ENCODE data around the gene C1R.

The C1R gene

DNA sequence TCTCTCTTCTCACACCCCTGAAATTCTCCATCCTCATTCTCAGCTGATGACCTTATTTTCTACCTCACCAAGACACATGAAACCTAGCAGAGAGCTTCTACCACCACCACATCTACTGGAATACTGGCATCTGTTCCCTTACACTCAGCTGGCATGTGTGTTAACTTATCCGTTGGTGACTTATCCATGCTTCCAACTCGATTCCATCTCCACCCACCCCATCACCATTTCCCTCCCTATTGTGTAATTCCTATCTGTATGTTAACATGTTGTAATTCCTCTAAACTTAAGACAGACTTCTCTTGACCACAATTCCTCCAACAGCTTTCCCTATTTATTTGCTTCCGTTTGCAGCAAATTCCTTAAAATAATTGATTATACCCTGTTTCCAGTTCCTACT lies 16.3 kb downstream of the C1R start:
- H2BK120ac ChIP-seq (ENCODE audit: low read depth, low read length), result no peak overlapping the region
- H3K18ac ChIP-seq (ENCODE audit: low read length), result no peak overlapping the region
- no peak overlapping the region for H4K8ac ChIP-seq (ENCODE audit: low read depth, low read length)
- WGBS (ENCODE audit: extremely low coverage, insufficient coverage, low lambda C conversion rate), result no CpG with 5 or more reads among the region's 3 CpGs
- H3K9ac ChIP-seq (ENCODE audit: low read length), result no peak overlapping the region
- H4K5ac ChIP-seq (ENCODE audit: low read length), result no peak overlapping the region
- no peaks in the 10 kb centered on the region for H3K79me1 ChIP-seq (ENCODE audit: low read length)
- H3K56ac ChIP-seq (ENCODE audit: low read length), result no peak overlapping the region
- no peaks in the 10 kb centered on the region for H3K27me3 ChIP-seq (ENCODE audit: insufficient read depth, low read length, poor library complexity)
- H2AK5ac ChIP-seq (ENCODE audit: low read length), result no peak overlapping the region
- no peak overlapping the region for H2BK15ac ChIP-seq (replicated peaks; ENCODE audit: low read depth)
- DNase-seq, result no peak
- H3K27ac ChIP-seq (ENCODE audit: low read depth, low read length), result no peak overlapping the region
- no peaks in the 10 kb centered on the region for H3K79me2 ChIP-seq (ENCODE audit: control insufficient read depth, insufficient read depth, low read length)
- H3K23ac ChIP-seq (ENCODE audit: low read length), result no peak overlapping the region
- H3K4me3 ChIP-seq (ENCODE audit: low read length), result no peak overlapping the region
- H2BK5ac ChIP-seq (ENCODE audit: low read length), result no peak overlapping the region
- H3K36me3 ChIP-seq (ENCODE audit: control insufficient read depth, insufficient read depth, low read length), result no peaks in the 10 kb centered on the region
- H3K4ac ChIP-seq (ENCODE audit: low read depth, low read length), result no peak overlapping the region
- no peaks in the 10 kb centered on the region for H3K4me1 ChIP-seq (ENCODE audit: control insufficient read depth, low read depth, low read length)
- no peak overlapping the region for H3K4me2 ChIP-seq (ENCODE audit: low read length)

DNA sequence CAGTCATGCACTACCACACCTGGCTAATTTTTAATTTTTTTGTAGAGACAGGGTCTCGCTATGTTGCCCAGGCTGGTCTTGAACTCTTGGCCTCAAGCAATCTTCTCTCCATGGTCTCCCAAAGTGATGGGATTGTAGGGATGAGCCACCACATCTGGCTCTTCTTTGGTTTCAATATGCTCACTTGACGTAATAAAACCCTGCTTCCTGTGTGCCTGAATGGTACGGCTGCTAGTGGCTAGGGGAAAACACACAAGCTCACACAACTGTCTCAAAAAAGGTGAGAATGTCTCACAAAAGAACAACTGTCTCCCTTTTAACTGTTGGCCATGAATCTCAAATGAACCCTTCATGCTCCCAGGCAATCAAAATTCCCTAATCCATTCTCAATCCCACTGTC lies 16.7 kb downstream of the C1R start:
- no CpG with 5 or more reads among the region's 3 CpGs for WGBS (ENCODE audit: extremely low coverage, insufficient coverage, low lambda C conversion rate)
- Histone ChIP-seq H3K4me3 (ENCODE audit: low read length) (no peak overlapping the region), H3K56ac (ENCODE audit: low read length) (no peak overlapping the region)

DNA sequence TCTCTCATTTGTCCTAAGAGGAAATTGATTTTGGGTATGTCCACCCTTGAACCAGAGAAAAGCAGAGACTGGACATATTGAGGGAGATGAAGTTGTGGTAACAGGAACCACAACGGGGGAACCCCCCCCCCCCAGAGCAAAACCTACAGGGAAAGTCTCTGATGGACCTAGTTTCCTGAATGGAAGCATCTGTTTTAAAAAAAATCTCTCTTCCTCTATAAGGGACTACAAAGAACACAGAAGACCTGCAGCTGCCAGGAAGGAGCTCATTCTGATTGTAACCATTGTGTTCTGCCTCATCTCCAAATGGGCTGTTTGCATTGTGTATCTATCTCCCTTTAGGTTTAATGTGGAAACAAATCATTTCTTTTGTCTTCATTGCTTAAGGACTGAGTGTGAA lies 18.3 kb downstream of the C1R start:
- no peak for DNase-seq
- Histone ChIP-seq H3K27ac (ENCODE audit: low read depth, low read length) (no peak overlapping the region), H3K79me2 (ENCODE audit: control insufficient read depth, insufficient read depth, low read length) (no peaks in the 10 kb centered on the region), H2BK15ac (replicated peaks; ENCODE audit: low read depth) (no peak overlapping the region), H2BK5ac (ENCODE audit: low read length) (no peak overlapping the region), H3K56ac (ENCODE audit: low read length) (no peak overlapping the region), H3K4me1 (ENCODE audit: control insufficient read depth, low read depth, low read length) (no peaks in the 10 kb centered on the region), H3K79me1 (ENCODE audit: low read length) (no peaks in the 10 kb centered on the region), H3K27me3 (ENCODE audit: insufficient read depth, low read length, poor library complexity) (no peaks in the 10 kb centered on the region), H4K5ac (ENCODE audit: low read length) (no peak overlapping the region), H3K36me3 (ENCODE audit: control insufficient read depth, insufficient read depth, low read length) (no peaks in the 10 kb centered on the region), H2BK120ac (ENCODE audit: low read depth, low read length) (no peak overlapping the region), H3K4me3 (ENCODE audit: low read length) (no peak overlapping the region), H3K9ac (ENCODE audit: low read length) (no peak overlapping the region), H3K23ac (ENCODE audit: low read length) (no peak overlapping the region), H3K4ac (ENCODE audit: low read depth, low read length) (no peak overlapping the region), H4K8ac (ENCODE audit: low read depth, low read length) (no peak overlapping the region), H3K18ac (ENCODE audit: low read length) (no peak overlapping the region), H2AK5ac (ENCODE audit: low read length) (no peak overlapping the region), H3K4me2 (ENCODE audit: low read length) (no peak overlapping the region)
- WGBS (ENCODE audit: extremely low coverage, insufficient coverage, low lambda C conversion rate), result no CpG with 5 or more reads among the region's 1 CpG

More for the DNA sequence above, 16.7 kb downstream of the C1R start:
- Histone ChIP-seq H2BK5ac (ENCODE audit: low read length) (no peak overlapping the region), H4K8ac (ENCODE audit: low read depth, low read length) (no peak overlapping the region), H3K9ac (ENCODE audit: low read length) (no peak overlapping the region), H2BK15ac (replicated peaks; ENCODE audit: low read depth) (no peak overlapping the region), H4K5ac (ENCODE audit: low read length) (no peak overlapping the region), H2AK5ac (ENCODE audit: low read length) (no peak overlapping the region), H3K27me3 (ENCODE audit: insufficient read depth, low read length, poor library complexity) (no peaks in the 10 kb centered on the region), H3K4ac (ENCODE audit: low read depth, low read length) (no peak overlapping the region), H3K27ac (ENCODE audit: low read depth, low read length) (no peak overlapping the region), H3K79me1 (ENCODE audit: low read length) (no peaks in the 10 kb centered on the region), H3K4me2 (ENCODE audit: low read length) (no peak overlapping the region), H3K4me1 (ENCODE audit: control insufficient read depth, low read depth, low read length) (no peaks in the 10 kb centered on the region), H3K23ac (ENCODE audit: low read length) (no peak overlapping the region), H3K18ac (ENCODE audit: low read length) (no peak overlapping the region), H3K36me3 (ENCODE audit: control insufficient read depth, insufficient read depth, low read length) (no peaks in the 10 kb centered on the region), H3K79me2 (ENCODE audit: control insufficient read depth, insufficient read depth, low read length) (no peaks in the 10 kb centered on the region), H2BK120ac (ENCODE audit: low read depth, low read length) (no peak overlapping the region)
- DNase-seq, result no peak

DNA sequence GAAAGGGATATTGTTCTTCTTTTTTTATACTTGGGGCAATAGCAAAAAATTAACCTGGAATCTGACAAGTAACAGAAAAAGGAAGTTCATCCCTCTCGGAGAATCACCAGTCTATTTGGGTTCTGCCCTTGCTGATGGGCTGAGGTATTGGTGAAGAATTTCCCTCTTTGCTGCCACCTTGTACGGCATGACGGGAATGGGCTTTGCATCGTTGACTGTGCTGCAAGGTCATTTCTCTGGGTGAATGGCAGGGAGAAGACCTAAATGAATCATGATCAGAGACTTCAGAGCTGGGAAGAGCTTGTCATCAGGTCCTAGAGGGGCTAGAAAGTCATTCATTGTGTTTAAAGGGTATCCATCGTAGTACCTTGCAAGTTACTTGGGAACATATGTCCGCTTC lies 19.7 kb downstream of the C1R start:
- no peak overlapping the region for H2BK120ac ChIP-seq (ENCODE audit: low read depth, low read length)
- no peak overlapping the region for H3K9ac ChIP-seq (ENCODE audit: low read length)
- H3K4me3 ChIP-seq (ENCODE audit: low read length), result no peak overlapping the region
- no peaks in the 10 kb centered on the region for H3K4me1 ChIP-seq (ENCODE audit: control insufficient read depth, low read depth, low read length)
- H3K79me1 ChIP-seq (ENCODE audit: low read length), result no peaks in the 10 kb centered on the region
- no peak overlapping the region for H3K4me2 ChIP-seq (ENCODE audit: low read length)
- H2BK15ac ChIP-seq (replicated peaks; ENCODE audit: low read depth), result no peak overlapping the region
- no peaks in the 10 kb centered on the region for H3K27me3 ChIP-seq (ENCODE audit: insufficient read depth, low read length, poor library complexity)
- no peak for DNase-seq
- no peak overlapping the region for H4K5ac ChIP-seq (ENCODE audit: low read length)
- no peak overlapping the region for H3K23ac ChIP-seq (ENCODE audit: low read length)
- no peak overlapping the region for H2AK5ac ChIP-seq (ENCODE audit: low read length)
- H3K18ac ChIP-seq (ENCODE audit: low read length), result no peak overlapping the region
- no peak overlapping the region for H3K27ac ChIP-seq (ENCODE audit: low read depth, low read length)
- H2BK5ac ChIP-seq (ENCODE audit: low read length), result no peak overlapping the region
- H4K8ac ChIP-seq (ENCODE audit: low read depth, low read length), result no peak overlapping the region
- H3K4ac ChIP-seq (ENCODE audit: low read depth, low read length), result no peak overlapping the region
- WGBS (ENCODE audit: extremely low coverage, insufficient coverage, low lambda C conversion rate), result no CpG with 5 or more reads among the region's 6 CpGs
- H3K36me3 ChIP-seq (ENCODE audit: control insufficient read depth, insufficient read depth, low read length), result no peaks in the 10 kb centered on the region
- H3K56ac ChIP-seq (ENCODE audit: low read length), result no peak overlapping the region
- H3K79me2 ChIP-seq (ENCODE audit: control insufficient read depth, insufficient read depth, low read length), result no peaks in the 10 kb centered on the region

DNA sequence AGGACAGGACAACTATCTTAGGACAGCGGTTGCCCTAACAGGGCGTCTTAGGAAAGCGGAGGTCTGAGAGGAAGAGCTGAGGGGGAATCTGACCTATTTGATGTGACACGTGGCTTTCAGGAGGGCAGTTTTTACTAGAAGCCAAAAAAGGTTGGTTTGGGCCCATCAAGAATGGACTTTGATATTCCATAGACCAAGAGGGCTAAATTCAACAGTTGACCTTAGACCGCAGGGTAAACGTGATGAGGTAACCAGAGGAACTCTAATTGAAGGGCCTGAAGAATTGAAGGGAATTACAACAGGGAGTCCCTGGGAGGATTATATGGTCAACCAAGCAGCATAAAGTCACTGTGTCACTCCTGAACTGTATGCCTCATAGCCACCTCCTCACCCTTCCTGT lies 20.2 kb downstream of the C1R start:
- H3K18ac ChIP-seq (ENCODE audit: low read length), result no peak overlapping the region
- DNase-seq, result no peak
- no peak overlapping the region for H2AK5ac ChIP-seq (ENCODE audit: low read length)
- no peak overlapping the region for H3K27ac ChIP-seq (ENCODE audit: low read depth, low read length)
- H3K23ac ChIP-seq (ENCODE audit: low read length), result no peak overlapping the region
- no peak overlapping the region for H4K8ac ChIP-seq (ENCODE audit: low read depth, low read length)
- H3K4me1 ChIP-seq (ENCODE audit: control insufficient read depth, low read depth, low read length), result no peaks in the 10 kb centered on the region
- H2BK120ac ChIP-seq (ENCODE audit: low read depth, low read length), result no peak overlapping the region
- H4K5ac ChIP-seq (ENCODE audit: low read length), result no peak overlapping the region
- no peak overlapping the region for H3K4ac ChIP-seq (ENCODE audit: low read depth, low read length)
- no peaks in the 10 kb centered on the region for H3K79me2 ChIP-seq (ENCODE audit: control insufficient read depth, insufficient read depth, low read length)
- H2BK5ac ChIP-seq (ENCODE audit: low read length), result no peak overlapping the region
- no CpG with 5 or more reads among the region's 6 CpGs for WGBS (ENCODE audit: extremely low coverage, insufficient coverage, low lambda C conversion rate)
- no peaks in the 10 kb centered on the region for H3K27me3 ChIP-seq (ENCODE audit: insufficient read depth, low read length, poor library complexity)
- no peak overlapping the region for H3K9ac ChIP-seq (ENCODE audit: low read length)
- H2BK15ac ChIP-seq (replicated peaks; ENCODE audit: low read depth), result no peak overlapping the region
- H3K56ac ChIP-seq (ENCODE audit: low read length), result no peak overlapping the region
- no peaks in the 10 kb centered on the region for H3K79me1 ChIP-seq (ENCODE audit: low read length)
- no peak overlapping the region for H3K4me3 ChIP-seq (ENCODE audit: low read length)
- no peaks in the 10 kb centered on the region for H3K36me3 ChIP-seq (ENCODE audit: control insufficient read depth, insufficient read depth, low read length)
- H3K4me2 ChIP-seq (ENCODE audit: low read length), result no peak overlapping the region

DNA sequence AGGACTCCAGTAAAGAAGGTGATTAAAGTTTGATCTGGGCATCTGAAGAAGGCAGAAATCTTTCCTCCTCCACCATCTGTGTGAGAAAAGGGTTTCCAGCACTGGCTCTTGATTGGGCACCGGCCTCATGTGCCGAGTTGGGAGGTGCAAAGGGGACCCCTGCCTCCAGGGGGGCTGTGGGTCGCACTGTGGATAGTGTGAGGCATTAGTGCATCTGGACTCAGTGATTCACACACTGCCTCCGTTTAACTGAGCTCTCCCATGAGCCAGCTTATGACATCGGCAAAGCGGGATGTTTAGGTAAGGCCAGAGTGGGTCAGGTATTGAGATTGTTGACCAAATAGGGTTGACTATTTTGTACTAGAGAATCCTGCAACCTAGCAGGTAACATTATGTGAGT lies 22.9 kb downstream of the C1R start:
- WGBS (ENCODE audit: extremely low coverage, insufficient coverage, low lambda C conversion rate), result no CpG with 5 or more reads among the region's 6 CpGs
- H3K36me3 ChIP-seq (ENCODE audit: control insufficient read depth, insufficient read depth, low read length), result no peaks in the 10 kb centered on the region

More for the DNA sequence above, 22.9 kb downstream of the C1R start:
- Histone ChIP-seq H3K4me2 (ENCODE audit: low read length) (no peak overlapping the region), H3K9ac (ENCODE audit: low read length) (no peak overlapping the region), H3K27me3 (ENCODE audit: insufficient read depth, low read length, poor library complexity) (no peaks in the 10 kb centered on the region), H2BK5ac (ENCODE audit: low read length) (no peak overlapping the region), H3K4me1 (ENCODE audit: control insufficient read depth, low read depth, low read length) (no peaks in the 10 kb centered on the region), H3K4me3 (ENCODE audit: low read length) (no peak overlapping the region), H3K56ac (ENCODE audit: low read length) (no peak overlapping the region), H4K8ac (ENCODE audit: low read depth, low read length) (no peak overlapping the region), H2BK120ac (ENCODE audit: low read depth, low read length) (no peak overlapping the region), H2AK5ac (ENCODE audit: low read length) (no peak overlapping the region), H2BK15ac (replicated peaks; ENCODE audit: low read depth) (no peak overlapping the region), H3K23ac (ENCODE audit: low read length) (no peak overlapping the region), H4K5ac (ENCODE audit: low read length) (no peak overlapping the region), H3K27ac (ENCODE audit: low read depth, low read length) (no peak overlapping the region), H3K79me1 (ENCODE audit: low read length) (no peaks in the 10 kb centered on the region), H3K79me2 (ENCODE audit: control insufficient read depth, insufficient read depth, low read length) (no peaks in the 10 kb centered on the region), H3K18ac (ENCODE audit: low read length) (no peak overlapping the region), H3K4ac (ENCODE audit: low read depth, low read length) (no peak overlapping the region)
- no peak for DNase-seq
